SK-N-SH (cell line): Measurements from ENCODE around the gene NSUN5.
"Not testable (repeated sequence)": the region's sequence is repeated elsewhere in the genome, so short reads cannot be mapped to it uniquely, and the experiment has no call there.

Source experiments
- CHD2 ChIP-seq: fragments of 150-350 bp; IDR thresholded peaks from 2 replicates; pipeline ENCODE4 v1.6.1; 2018; ENCODE audit warnings: low read length; ENCODE audit not compliant: partially characterized antibody
- ELF1 ChIP-seq: IDR thresholded peaks from 2 replicates; pipeline ENCODE4 v1.4.0; 2012
- EZH2phosphoT487 ChIP-seq: fragments of 200-600 bp; sonication (generic); IDR thresholded peaks from 2 replicates; pipeline ENCODE4 v1.6.1; 2017; ENCODE audit warnings: low read depth, mixed run types, mild to moderate bottlenecking, antibody characterized with exemption, moderate library complexity, borderline replicate concordance
- JUND ChIP-seq: IDR thresholded peaks from 2 replicates; pipeline ENCODE4 v1.4.0; 2012
- MEF2A ChIP-seq: IDR thresholded peaks from 2 replicates; pipeline ENCODE4 v1.4.0; 2012; ENCODE audit warnings: low read depth, borderline replicate concordance
- RAD21 ChIP-seq: IDR thresholded peaks from 2 replicates; pipeline ENCODE4 v1.6.1; 2012; ENCODE audit warnings: mild to moderate bottlenecking, low read length
- RCOR1 ChIP-seq: fragments of 150-350 bp; IDR thresholded peaks from 2 replicates; pipeline ENCODE4 v1.6.1; 2017; ENCODE audit warnings: antibody characterized with exemption, low read length
- TAF1 ChIP-seq: IDR thresholded peaks from 2 replicates; pipeline ENCODE4 v1.6.1; 2012; ENCODE audit warnings: low read depth, mild to moderate bottlenecking, low read length, moderate library complexity, borderline replicate concordance
- TF ChIP-seq, protein P1 (sequence below): fragments of 200-600 bp; sonication (generic); IDR thresholded peaks from 2 replicates; pipeline ENCODE4 v1.6.1; 2017; ENCODE audit warnings: antibody characterized with exemption, mild to moderate bottlenecking, moderate library complexity
- TF ChIP-seq, protein P2 (sequence below): IDR thresholded peaks from 2 replicates; pipeline ENCODE4; 2012
- TF ChIP-seq, protein P3 (sequence below): IDR thresholded peaks from 2 replicates; pipeline ENCODE4 v1.6.1; 2012; ENCODE audit warnings: mild to moderate bottlenecking, low read depth, low read length, moderate library complexity
- TF ChIP-seq, protein P4 (sequence below): IDR thresholded peaks from 2 replicates; pipeline ENCODE4 v1.4.0; 2012; ENCODE audit warnings: low read depth
- TF ChIP-seq, protein P5 (sequence below): IDR thresholded peaks from 2 replicates; pipeline ENCODE4 v1.4.0; 2012; ENCODE audit warnings: low read depth, borderline replicate concordance

DNA sequence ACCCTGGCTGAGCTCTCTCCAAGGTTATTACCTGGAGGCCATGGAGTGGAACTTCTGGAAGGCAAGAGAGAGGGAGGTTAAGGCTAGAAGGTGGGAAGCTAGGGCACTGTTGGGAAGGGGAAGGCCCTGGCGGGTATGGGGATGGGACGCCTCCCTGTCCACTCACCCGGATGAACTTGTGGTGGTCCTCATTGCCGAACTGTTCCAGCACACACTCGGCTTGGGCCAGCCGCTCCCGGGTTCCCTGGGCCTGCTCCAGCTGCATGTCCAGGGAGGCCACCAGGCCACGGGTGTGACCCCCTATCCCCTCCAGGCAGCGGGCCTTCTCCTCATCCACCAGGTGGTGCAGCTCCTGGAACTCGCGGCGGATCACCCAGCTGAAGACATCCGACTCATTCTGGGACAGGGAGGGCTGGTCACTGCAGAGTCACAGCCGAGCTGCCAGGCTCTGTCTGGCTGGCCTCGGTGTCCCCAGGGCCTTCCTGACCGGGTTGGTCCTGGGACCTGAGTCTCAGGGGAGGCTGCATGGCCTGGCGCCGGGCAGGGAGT is 10.1 kb upstream of the NSUN5 start:
- TF ChIP-seq, protein P1, sequence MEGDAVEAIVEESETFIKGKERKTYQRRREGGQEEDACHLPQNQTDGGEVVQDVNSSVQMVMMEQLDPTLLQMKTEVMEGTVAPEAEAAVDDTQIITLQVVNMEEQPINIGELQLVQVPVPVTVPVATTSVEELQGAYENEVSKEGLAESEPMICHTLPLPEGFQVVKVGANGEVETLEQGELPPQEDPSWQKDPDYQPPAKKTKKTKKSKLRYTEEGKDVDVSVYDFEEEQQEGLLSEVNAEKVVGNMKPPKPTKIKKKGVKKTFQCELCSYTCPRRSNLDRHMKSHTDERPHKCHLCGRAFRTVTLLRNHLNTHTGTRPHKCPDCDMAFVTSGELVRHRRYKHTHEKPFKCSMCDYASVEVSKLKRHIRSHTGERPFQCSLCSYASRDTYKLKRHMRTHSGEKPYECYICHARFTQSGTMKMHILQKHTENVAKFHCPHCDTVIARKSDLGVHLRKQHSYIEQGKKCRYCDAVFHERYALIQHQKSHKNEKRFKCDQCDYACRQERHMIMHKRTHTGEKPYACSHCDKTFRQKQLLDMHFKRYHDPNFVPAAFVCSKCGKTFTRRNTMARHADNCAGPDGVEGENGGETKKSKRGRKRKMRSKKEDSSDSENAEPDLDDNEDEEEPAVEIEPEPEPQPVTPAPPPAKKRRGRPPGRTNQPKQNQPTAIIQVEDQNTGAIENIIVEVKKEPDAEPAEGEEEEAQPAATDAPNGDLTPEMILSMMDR, result not testable (repeated sequence)
- TF ChIP-seq MEF2A, ELF1, RAD21, JUND, CHD2, EZH2phosphoT487, TAF1, RCOR1: not testable (repeated sequence)
- TF ChIP-seq, protein P2, sequence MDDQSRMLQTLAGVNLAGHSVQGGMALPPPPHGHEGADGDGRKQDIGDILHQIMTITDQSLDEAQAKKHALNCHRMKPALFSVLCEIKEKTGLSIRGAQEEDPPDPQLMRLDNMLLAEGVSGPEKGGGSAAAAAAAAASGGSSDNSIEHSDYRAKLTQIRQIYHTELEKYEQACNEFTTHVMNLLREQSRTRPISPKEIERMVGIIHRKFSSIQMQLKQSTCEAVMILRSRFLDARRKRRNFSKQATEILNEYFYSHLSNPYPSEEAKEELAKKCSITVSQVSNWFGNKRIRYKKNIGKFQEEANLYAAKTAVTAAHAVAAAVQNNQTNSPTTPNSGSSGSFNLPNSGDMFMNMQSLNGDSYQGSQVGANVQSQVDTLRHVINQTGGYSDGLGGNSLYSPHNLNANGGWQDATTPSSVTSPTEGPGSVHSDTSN, result not testable (repeated sequence)
- TF ChIP-seq, protein P3, sequence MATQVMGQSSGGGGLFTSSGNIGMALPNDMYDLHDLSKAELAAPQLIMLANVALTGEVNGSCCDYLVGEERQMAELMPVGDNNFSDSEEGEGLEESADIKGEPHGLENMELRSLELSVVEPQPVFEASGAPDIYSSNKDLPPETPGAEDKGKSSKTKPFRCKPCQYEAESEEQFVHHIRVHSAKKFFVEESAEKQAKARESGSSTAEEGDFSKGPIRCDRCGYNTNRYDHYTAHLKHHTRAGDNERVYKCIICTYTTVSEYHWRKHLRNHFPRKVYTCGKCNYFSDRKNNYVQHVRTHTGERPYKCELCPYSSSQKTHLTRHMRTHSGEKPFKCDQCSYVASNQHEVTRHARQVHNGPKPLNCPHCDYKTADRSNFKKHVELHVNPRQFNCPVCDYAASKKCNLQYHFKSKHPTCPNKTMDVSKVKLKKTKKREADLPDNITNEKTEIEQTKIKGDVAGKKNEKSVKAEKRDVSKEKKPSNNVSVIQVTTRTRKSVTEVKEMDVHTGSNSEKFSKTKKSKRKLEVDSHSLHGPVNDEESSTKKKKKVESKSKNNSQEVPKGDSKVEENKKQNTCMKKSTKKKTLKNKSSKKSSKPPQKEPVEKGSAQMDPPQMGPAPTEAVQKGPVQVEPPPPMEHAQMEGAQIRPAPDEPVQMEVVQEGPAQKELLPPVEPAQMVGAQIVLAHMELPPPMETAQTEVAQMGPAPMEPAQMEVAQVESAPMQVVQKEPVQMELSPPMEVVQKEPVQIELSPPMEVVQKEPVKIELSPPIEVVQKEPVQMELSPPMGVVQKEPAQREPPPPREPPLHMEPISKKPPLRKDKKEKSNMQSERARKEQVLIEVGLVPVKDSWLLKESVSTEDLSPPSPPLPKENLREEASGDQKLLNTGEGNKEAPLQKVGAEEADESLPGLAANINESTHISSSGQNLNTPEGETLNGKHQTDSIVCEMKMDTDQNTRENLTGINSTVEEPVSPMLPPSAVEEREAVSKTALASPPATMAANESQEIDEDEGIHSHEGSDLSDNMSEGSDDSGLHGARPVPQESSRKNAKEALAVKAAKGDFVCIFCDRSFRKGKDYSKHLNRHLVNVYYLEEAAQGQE, result not testable (repeated sequence)
- TF ChIP-seq, protein P4, sequence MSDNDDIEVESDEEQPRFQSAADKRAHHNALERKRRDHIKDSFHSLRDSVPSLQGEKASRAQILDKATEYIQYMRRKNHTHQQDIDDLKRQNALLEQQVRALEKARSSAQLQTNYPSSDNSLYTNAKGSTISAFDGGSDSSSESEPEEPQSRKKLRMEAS, result not testable (repeated sequence)
- TF ChIP-seq, protein P5, sequence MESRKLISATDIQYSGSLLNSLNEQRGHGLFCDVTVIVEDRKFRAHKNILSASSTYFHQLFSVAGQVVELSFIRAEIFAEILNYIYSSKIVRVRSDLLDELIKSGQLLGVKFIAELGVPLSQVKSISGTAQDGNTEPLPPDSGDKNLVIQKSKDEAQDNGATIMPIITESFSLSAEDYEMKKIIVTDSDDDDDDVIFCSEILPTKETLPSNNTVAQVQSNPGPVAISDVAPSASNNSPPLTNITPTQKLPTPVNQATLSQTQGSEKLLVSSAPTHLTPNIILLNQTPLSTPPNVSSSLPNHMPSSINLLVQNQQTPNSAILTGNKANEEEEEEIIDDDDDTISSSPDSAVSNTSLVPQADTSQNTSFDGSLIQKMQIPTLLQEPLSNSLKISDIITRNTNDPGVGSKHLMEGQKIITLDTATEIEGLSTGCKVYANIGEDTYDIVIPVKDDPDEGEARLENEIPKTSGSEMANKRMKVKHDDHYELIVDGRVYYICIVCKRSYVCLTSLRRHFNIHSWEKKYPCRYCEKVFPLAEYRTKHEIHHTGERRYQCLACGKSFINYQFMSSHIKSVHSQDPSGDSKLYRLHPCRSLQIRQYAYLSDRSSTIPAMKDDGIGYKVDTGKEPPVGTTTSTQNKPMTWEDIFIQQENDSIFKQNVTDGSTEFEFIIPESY, result not testable (repeated sequence)
